ENCODE data around the gene FAM186B. TPM values are rescaled to one million over a fixed set of nuclear protein-coding genes. Genes with fewer than 3 reads are reported as not detected.

The FAM186B gene
- total RNA-seq, 1 experiment from 2014 or later, result 0.30 TPM

- CTCF ChIA-PET, result interaction anchor here (1.3 to 1.7 kb wide), 5 partner anchors 9 to 106 kb away, joined by 3 to 7 read pairs (median 5); partner anchors contain the start of gene TMBIM6
- Mint-ChIP-seq H3K27ac (ENCODE audit: low read depth, unreplicated experiment) (no peak overlapping the region), H3K27me3 (ENCODE audit: insufficient read depth, unreplicated experiment) (no peaks in the 10 kb centered on the region), H3K4me1 (ENCODE audit: insufficient read depth, unreplicated experiment) (no peaks in the 10 kb centered on the region), H3K36me3 (ENCODE audit: insufficient read depth, unreplicated experiment) (peaks cover 16% of the 10 kb centered on the region), H3K4me3 (ENCODE audit: unreplicated experiment) (no peak overlapping the region), H3K9me3 (ENCODE audit: unreplicated experiment) (no peaks in the 10 kb centered on the region)
- POLR2A ChIA-PET, result interaction anchor here (1.2 to 1.9 kb wide), 2 partner anchors 9 to 106 kb away, joined by 3 to 5 read pairs; partner anchors contain the start of gene TMBIM6
- DNase-seq (ENCODE audit: unreplicated experiment), result no peak
- TF ChIP-seq CTCF (IDR thresholded peaks at IDR 0.05; ENCODE audit: unreplicated experiment), result no peak
- no TSS peak for BruUV-seq (replicated peaks)
- intact Hi-C loops (cut with micrococcal nuclease), result no loop called here
Observed at GRCh38 chr12:49635036-49635435, 29.6 kb upstream of the FAM186B start.

- POLR2A ChIA-PET, result interaction anchor here (1.1 kb wide), 1 partner anchor 108 kb away, joined by 3 read pairs; the partner anchor contains the start of gene TMBIM6
- no peak overlapping the region for H3K4me3 Mint-ChIP-seq (ENCODE audit: unreplicated experiment)
- TSS peak; percentile 13 for BruUV-seq (replicated peaks)
- no peak for TF ChIP-seq CTCF (IDR thresholded peaks at IDR 0.05; ENCODE audit: unreplicated experiment)
- H3K9me3 Mint-ChIP-seq (ENCODE audit: unreplicated experiment), result no peaks in the 10 kb centered on the region
- DNase-seq (ENCODE audit: unreplicated experiment), result no peak
- no peaks in the 10 kb centered on the region for H3K27me3 Mint-ChIP-seq (ENCODE audit: insufficient read depth, unreplicated experiment)
- H3K27ac Mint-ChIP-seq (ENCODE audit: low read depth, unreplicated experiment), result no peak overlapping the region
- intact Hi-C loops (cut with micrococcal nuclease), result no loop called here
- CTCF ChIA-PET, result interaction anchor here (0.6 to 1.0 kb wide), 2 partner anchors 10 to 216 kb away, joined by 3 to 6 read pairs; no protein-coding TSS in a partner anchor
- no peaks in the 10 kb centered on the region for H3K4me1 Mint-ChIP-seq (ENCODE audit: insufficient read depth, unreplicated experiment)
- peaks cover 16% of the 10 kb centered on the region for H3K36me3 Mint-ChIP-seq (ENCODE audit: insufficient read depth, unreplicated experiment)
Observed at GRCh38 chr12:49633703-49634345, 28.4 kb upstream of the FAM186B start.

GRCh38 chr12:49632986-49633702 lies 27.7 kb upstream of the FAM186B start:
- no peak overlapping the region for H3K4me3 Mint-ChIP-seq (ENCODE audit: unreplicated experiment)
- BruUV-seq (replicated peaks), result no TSS peak
- POLR2A ChIA-PET, result interaction anchor here (1.1 kb wide), 1 partner anchor 108 kb away, joined by 3 read pairs; the partner anchor contains the start of gene TMBIM6
- H3K27me3 Mint-ChIP-seq (ENCODE audit: insufficient read depth, unreplicated experiment), result no peaks in the 10 kb centered on the region
- no peak for DNase-seq (ENCODE audit: unreplicated experiment)
- H3K9me3 Mint-ChIP-seq (ENCODE audit: unreplicated experiment), result no peaks in the 10 kb centered on the region
- H3K36me3 Mint-ChIP-seq (ENCODE audit: insufficient read depth, unreplicated experiment), result peaks cover 16% of the 10 kb centered on the region
- H3K27ac Mint-ChIP-seq (ENCODE audit: low read depth, unreplicated experiment), result no peak overlapping the region
- no peaks in the 10 kb centered on the region for H3K4me1 Mint-ChIP-seq (ENCODE audit: insufficient read depth, unreplicated experiment)
- CTCF ChIA-PET, result interaction anchor here (0.6 to 1.5 kb wide), 4 partner anchors 8 to 215 kb away, joined by 3 to 6 read pairs (median 3); no protein-coding TSS in a partner anchor
- intact Hi-C loops (cut with micrococcal nuclease), result no loop called here
- TF ChIP-seq CTCF (IDR thresholded peaks at IDR 0.05; ENCODE audit: unreplicated experiment), result no peak

GRCh38 chr12:49632401-49632800 lies 27.0 kb upstream of the FAM186B start:
- Mint-ChIP-seq H3K36me3 (ENCODE audit: insufficient read depth, unreplicated experiment) (peaks cover 16% of the 10 kb centered on the region), H3K27me3 (ENCODE audit: insufficient read depth, unreplicated experiment) (no peaks in the 10 kb centered on the region), H3K4me1 (ENCODE audit: insufficient read depth, unreplicated experiment) (no peaks in the 10 kb centered on the region), H3K9me3 (ENCODE audit: unreplicated experiment) (no peaks in the 10 kb centered on the region), H3K4me3 (ENCODE audit: unreplicated experiment) (no peak overlapping the region), H3K27ac (ENCODE audit: low read depth, unreplicated experiment) (no peak overlapping the region)
- ChIA-PET POLR2A (interaction anchor here (1.1 kb wide), 1 partner anchor 109 kb away, joined by 3 read pairs; the partner anchor contains the start of gene TMBIM6), CTCF (interaction anchor here (0.5 to 1.5 kb wide), 4 partner anchors 9 to 49 kb away, joined by 3 read pairs; no protein-coding TSS in a partner anchor)
- no TSS peak for BruUV-seq (replicated peaks)
- DNase-seq (ENCODE audit: unreplicated experiment), result no peak
- intact Hi-C loops (cut with micrococcal nuclease), result no loop called here
- TF ChIP-seq CTCF (IDR thresholded peaks at IDR 0.05; ENCODE audit: unreplicated experiment), result no peak
